NCI-H524 (cell line): ENCODE measurements around the gene PDK4.
"Not testable (repeated sequence)": the region's sequence is repeated elsewhere in the genome, so short reads cannot be mapped to it uniquely, and the experiment has no call there.

Experiments
- DNase-seq, 2 experiments: peaks; one replicate each; lab custom pipeline; 2025; lab: John Stamatoyannopoulos, UW

The PDK4 gene

DNA sequence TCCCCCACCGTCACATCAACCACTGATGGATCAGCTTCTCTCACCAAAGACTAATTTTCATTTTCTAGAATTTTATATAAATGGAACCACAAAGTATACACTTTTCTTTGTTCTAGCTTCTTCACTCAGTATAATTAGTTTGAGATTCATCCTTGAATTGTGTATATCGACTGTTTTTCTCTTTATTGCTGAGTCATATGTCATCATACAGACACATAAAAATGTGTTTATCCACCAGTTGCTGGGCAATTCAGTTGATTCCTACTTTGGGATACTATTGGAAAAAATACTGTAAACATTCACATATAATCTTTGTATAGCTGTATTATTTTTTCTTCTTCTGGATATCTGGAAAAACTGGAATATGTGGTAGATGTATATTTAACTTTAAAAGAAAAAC, 26.6 kb downstream of the PDK4 start:
- DNase-seq: no peak

DNA sequence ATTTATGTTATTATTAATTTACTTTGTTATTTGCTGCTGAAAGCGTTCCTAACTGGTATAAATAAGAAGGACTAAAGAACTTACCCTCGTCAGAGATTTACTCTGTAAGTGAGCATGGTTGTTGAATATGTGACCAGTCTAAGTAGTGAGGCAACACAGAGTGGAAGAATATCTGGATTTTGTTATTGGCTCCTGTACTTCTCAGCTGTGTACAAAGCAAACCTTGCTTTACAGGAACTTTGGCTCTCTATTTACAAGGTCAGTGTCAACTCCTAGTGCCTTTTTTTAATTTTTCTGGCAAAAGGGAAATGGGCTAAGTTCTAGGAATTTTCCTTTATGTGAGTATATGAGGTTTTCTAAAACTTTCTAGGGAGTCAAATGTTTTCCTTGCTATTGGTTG, 35.6 kb downstream of the PDK4 start:
- no peak for DNase-seq

DNA sequence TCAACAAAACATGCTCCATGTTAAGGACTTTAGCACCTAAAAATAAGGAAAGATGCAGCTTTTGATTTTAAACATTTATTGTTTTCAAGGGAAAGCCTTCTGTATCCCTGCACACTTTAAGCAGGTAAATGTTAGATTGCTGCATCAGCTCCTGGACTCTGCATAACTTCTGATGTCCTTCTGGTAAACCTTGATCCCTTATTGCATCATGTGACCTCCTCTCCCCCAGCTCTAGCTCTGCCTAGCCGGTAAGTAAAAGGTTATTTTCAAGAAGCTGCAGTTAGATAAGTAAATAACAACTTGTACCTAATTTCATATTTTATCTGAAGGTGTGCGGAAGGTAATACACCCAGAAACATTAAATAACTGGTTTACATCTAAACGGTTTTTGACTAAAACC, 37.5 kb downstream of the PDK4 start:
- no peak for DNase-seq

DNA sequence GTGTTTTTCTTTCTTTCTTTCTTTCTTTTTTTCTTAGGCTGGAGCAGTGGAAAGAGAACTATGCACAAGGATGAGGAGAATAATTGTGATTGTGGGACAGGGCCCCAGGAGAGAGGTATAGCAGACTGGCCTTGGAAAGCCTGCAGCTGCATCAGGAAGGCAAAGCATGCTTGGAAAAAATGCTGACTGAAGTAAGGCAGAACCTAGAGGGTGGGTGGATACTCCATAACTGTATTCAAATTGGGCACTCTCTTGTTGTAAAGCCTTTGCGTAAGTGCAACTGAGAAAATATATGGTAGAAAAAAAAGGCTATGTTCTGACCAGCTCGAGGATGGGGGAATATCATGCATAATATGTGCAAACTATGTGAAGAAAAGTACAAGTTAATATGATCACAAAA, 39.5 kb downstream of the PDK4 start:
- DNase-seq: no peak

DNA sequence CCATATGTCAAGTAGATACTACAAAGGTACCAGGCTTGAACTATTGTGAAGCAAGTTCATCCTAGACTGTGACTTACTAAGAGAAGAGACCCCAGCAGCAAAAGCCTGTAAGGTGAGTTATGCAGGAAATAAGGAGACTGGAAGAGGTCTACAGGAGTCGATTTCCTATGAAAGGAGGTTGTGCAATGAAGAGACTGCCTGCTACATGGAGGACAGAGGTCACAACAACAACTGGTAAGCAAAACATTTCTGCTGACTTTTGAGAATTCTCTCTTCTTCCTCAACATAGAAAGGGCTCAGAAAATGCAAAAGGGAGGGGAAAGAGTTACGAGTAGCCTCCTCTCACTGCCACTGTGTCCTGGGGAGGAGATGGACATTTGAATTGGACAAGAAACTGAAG, 42.4 kb downstream of the PDK4 start:
- no peak for DNase-seq

DNA sequence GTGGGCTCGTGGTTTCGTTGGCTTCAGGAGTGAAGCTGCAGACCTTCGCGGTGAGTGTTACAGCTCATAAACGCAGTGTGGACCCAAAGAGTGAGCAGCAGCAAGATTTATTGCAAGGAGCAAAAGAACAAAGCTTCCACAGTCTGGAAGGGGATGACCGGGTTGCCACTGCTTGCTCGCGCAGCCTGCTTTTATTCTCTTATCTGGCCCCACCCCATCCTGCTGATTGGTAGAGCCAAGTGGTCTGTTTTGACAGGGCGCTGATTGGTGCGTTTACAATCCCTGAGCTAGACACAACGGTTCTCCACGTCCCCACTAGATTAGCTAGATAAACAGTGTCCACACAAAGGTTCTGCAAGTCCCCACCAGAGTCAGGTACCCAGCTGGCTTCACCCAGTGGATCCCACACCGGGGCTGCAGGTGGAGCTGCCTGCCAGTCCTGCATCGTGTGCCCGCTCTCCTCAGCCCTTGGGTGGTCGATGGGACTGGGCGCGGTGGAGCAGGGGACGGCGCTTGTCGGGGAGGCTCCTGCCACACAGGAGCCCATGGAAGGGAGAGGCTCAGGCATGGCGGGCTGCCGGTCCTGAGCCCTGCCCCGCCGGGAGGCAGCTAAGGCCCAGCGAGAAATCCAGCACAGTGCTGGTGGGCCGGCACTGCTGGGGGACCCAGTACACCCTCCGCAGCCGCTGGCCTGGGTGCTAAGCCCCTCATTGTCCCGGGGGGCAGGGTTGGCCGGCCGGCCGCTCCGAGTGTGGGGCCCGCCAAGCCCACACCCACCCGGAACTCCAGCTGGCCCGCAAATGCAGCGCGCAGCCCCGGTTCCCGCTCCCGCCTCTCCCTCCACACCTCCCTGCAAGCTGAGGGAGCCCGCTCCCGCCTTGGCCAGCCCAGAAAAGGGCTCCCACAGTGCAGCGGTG, 44.0 kb downstream of the PDK4 start:
- DNase-seq: not testable (repeated sequence)

DNA sequence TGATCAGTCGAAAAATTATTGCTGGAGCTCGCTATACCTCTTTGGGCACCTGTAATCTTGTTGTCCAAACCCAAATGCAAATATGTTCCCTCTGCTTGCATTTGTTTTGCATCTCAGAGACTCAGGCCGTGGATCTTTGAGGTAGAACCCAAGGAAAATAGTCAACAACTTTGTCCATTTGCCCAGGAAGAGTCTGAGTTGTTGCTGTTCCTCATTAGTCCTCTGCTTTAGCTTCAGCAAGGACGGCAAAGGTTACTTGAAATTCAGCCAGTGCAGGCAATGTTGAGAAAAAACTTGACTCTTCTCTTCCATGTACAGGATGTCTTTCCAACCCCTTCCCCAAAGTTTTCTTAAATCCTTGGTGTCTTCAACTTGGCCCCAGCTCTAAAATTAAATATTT, 45.8 kb downstream of the PDK4 start:
- no peak for DNase-seq

- DNase-seq: peak in 1 of 2 experiments; percentile 38
Measured at GRCh38 chr7:95549818-95550529, 46.3 kb downstream of the PDK4 start.

GRCh38 chr7:95547361-95548348, 48.7 kb downstream of the PDK4 start:
- no peak for DNase-seq

GRCh38 chr7:95546647-95547046, 49.7 kb downstream of the PDK4 start:
- DNase-seq: no peak

GRCh38 chr7:95545673-95546072, 50.6 kb downstream of the PDK4 start:
- no peak for DNase-seq

DNA sequence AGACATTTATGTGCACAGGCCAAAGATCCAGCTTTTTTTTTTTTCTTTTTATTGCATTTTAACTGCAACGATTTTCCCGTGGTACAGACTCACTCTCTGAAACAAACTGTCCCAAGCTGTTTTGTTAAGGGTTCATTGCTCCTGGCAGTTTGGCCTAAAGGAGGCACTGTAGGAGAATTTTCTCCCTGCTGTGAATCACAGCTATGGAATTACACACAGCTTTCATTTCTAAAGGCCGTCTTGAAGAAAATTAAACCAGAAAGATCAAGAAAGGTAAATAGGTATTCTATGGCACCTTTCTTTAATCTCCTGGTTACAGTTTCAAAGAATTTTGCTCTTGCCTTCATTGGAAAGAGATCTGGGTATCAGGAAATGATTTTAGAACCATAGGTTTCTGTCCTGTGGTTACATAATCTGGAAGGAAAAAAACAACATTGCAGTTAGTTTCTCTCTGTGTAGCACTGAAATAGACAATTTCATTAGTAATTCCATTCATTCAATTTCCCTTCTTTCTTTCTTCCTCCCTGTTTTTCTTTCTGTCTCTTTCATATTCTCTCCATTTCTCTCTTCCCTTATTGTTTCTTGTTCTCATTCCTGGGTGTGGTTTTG, 51.2 kb downstream of the PDK4 start:
- DNase-seq: peak in 1 of 2 experiments; percentile 27

DNA sequence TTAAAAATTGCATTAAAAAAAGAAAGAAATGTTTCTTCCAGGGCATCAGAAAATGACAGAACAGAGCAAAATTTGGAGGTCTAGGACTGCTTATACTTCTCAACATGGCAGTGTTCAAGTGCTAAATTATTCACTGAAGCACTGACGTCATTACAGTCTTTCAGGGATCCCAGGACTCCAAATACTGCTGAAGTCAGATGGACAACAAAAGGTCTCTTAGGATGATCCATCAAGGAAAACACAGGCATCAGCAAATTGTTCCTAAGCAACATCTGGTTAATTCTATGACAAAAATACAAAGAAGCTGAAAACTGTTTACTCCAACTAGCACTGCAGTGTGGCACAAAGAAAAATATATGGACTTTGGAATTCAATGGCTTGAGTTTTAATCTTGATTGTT, 52.1 kb downstream of the PDK4 start:
- no peak for DNase-seq

- DNase-seq: no peak
Measured at GRCh38 chr7:95543312-95543711, 53.0 kb downstream of the PDK4 start.

- DNase-seq: no peak
Measured at GRCh38 chr7:95540366-95540765, 56.0 kb downstream of the PDK4 start.

DNA sequence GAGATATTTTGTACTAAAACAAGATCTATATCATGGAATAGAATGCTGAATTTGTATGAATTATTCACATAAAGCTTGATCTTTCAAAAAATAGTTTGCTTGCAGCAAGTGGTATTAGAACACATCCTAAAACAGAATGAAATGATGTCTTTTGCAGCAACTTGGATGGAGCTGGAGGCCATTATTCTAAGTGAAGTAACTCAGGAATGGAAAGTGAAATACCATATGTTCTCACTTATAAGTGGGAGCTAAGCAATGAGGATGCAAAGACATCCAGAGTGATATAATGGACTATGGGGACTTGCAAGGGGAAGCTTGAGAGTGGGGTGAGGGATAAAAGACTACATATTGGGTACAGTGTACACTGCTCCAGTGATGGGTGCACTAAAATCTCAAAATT, 56.9 kb downstream of the PDK4 start:
- peak in 1 of 2 experiments; percentile 11 for DNase-seq

GRCh38 chr7:95537468-95537867, 58.8 kb downstream of the PDK4 start:
- DNase-seq: peak in 1 of 2 experiments; percentile 3

DNA sequence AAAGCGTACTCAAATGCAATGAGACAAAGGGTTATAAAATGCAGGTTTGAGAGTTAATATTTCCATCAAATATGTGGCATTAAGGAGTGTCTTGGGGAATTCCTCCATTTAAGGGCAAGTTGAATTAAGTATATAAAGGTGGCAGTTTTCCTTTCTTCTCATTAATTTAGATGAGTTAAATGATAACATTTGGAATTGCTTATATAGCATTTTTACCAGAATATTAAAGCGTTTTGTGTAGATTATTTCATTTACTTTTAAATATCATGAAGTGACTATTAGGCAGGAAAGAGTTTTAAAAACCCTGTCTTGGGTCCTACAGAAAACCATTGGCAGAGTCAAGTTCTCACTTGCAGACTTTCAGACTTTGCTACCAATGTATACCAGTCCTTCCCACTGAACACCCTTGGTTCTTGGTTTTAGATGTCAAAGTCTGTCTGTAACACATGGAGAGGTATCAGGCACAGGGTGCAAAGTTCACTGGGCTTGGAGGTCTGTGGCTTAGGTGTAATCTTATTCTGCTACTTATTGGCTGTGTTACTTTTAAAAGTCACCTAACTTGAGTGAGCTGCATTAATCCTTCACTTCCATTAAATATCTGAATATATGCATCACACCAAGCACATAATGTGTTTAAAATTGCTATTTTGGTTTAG, 59.5 kb downstream of the PDK4 start:
- no peak for DNase-seq

DNA sequence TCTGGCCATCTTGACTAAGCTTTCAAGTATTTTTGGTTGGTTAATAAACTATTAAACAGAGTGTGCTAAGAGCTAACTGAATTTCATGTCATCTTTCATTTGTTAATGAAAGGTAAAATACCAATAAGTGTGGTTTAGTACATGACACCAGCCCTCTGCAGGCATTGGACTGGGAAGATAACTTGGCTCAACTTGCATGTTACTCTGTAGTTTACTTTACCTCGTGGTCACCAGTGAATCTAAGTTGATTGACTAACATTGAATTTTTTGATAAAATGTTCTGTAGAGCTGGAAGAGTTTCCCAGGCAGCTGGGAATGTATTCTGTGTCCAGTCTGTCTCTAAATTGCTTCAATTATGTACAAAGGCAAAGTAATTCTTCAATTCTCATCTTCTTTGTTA, 60.7 kb downstream of the PDK4 start:
- DNase-seq: no peak

DNA sequence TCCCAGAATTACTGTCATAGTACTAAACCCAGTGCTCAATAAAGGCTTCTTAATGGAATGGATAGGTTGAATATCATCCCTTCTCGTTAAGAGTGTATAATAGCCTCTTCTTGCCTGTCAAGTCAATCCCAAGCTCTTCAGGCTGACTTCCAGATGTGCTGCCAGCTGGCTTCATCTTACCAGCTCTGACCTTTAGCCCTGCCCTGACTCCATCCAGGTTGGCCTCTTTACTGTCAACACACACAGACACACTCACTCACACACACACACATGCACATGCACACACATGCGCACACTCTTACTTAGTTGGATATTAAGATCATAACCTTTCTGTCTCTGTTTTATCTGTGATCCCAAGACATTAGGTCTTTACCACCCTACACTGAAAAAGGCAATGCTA, 61.5 kb downstream of the PDK4 start:
- DNase-seq: peak; percentile 71 to 83
